Stimulated activated CD8-positive, alpha-beta memory T cell treated with anti-CD3 and anti-CD28 coated beads, Interleukin-7, amount 100 ng/mL, for 4 hours (primary cell): Measurements from ENCODE around the gene CD300H.
"Not testable (repeated sequence)": the region's sequence is repeated elsewhere in the genome, so short reads cannot be mapped to it uniquely, and the experiment has no call there.

ENCODE experiments used
- DNase-seq, 2 donors: peaks; one replicate each; pipeline ENCODE4 v3.0.0-alpha.2; 2020; ENCODE audit warnings: low read depth in 2 of 2

CD300H gene

GRCh38 chr17:74584292-74585060, 17.2 kb upstream of the CD300H start:
- DNase-seq = no peak

GRCh38 chr17:74582633-74583032, 15.3 kb upstream of the CD300H start:
- DNase-seq = no peak

GRCh38 chr17:74579900-74580299, 12.6 kb upstream of the CD300H start:
- no peak for DNase-seq

GRCh38 chr17:74578979-74579378, 11.7 kb upstream of the CD300H start:
- DNase-seq = no peak

GRCh38 chr17:74574489-74575142, 7.3 kb upstream of the CD300H start:
- DNase-seq = no peak

GRCh38 chr17:74573635-74574034, 6.3 kb upstream of the CD300H start:
- DNase-seq = not testable (repeated sequence)

GRCh38 chr17:74573169-74573568, 5.9 kb upstream of the CD300H start:
- no peak for DNase-seq

GRCh38 chr17:74571621-74572270, 4.4 kb upstream of the CD300H start:
- no peak for DNase-seq

GRCh38 chr17:74569020-74570003, 2.0 kb upstream of the CD300H start:
- DNase-seq = no peak

- no peak for DNase-seq
Observed at GRCh38 chr17:74568106-74568873, 981 bp upstream of the CD300H start.

GRCh38 chr17:74566132-74566753, 1.1 kb downstream of the CD300H start:
- no peak for DNase-seq

GRCh38 chr17:74565126-74565525, 2.2 kb downstream of the CD300H start:
- no peak for DNase-seq

GRCh38 chr17:74563358-74563757, 4.0 kb downstream of the CD300H start:
- no peak for DNase-seq

GRCh38 chr17:74561586-74561985, 5.7 kb downstream of the CD300H start:
- DNase-seq = no peak

- no peak for DNase-seq
Observed at GRCh38 chr17:74558882-74559519, 8.3 kb downstream of the CD300H start.

GRCh38 chr17:74558402-74558801, 8.9 kb downstream of the CD300H start:
- not testable (repeated sequence) for DNase-seq

- DNase-seq = no peak
Observed at GRCh38 chr17:74555427-74555940, 11.8 kb downstream of the CD300H start.

GRCh38 chr17:74554909-74555308, 12.4 kb downstream of the CD300H start:
- no peak for DNase-seq

GRCh38 chr17:74552037-74552436, 15.3 kb downstream of the CD300H start:
- DNase-seq = no peak

GRCh38 chr17:74550602-74551001, 16.7 kb downstream of the CD300H start:
- no peak for DNase-seq
